Caco-2 (cell line): ENCODE results near the gene GRIN2A. TPM values are rescaled to one million over a fixed set of nuclear protein-coding genes. Genes with fewer than 3 reads are reported as not detected.

Experiments
- BruUV-seq: library from RNA; stranded (reverse); fragments of 400-500 nt; replicated peaks from 2 replicates; lab custom pipeline; 2021; lab: Mats Ljungman, UMichigan
- CTCF ChIA-PET: fragments of 300-600 bp; sonication (Branson Sonifier 250); formaldehyde crosslinking; loops from one replicate; lab custom pipeline; 2022; ENCODE audit warnings: antibody characterized with exemption; lab: Charles Lee
- POLR2A ChIA-PET: fragments of 300-600 bp; sonication (Branson Sonifier 250); formaldehyde crosslinking; loops from one replicate; lab custom pipeline; 2022; ENCODE audit warnings: antibody characterized with exemption; lab: Charles Lee
- DNase-seq, 2 experiments: peaks; one replicate each; pipeline versions ENCODE4 v3.0.0 to v3.0.0-alpha.2; 2020 to 2022
- H3K27me3 ChIP-seq: replicated peaks from 2 replicates; pipeline ENCODE4 v1.6.0; 2011; ENCODE audit warnings: low read length; ENCODE audit not compliant: control insufficient read depth, insufficient read depth
- H3K36me3 ChIP-seq: 2 replicates; pipeline ENCODE4 v1.5.1; 2011; ENCODE audit warnings: low read length; ENCODE audit not compliant: control insufficient read depth, insufficient read depth
- H3K4me1 ChIP-seq: fragments of 250-450 bp; sonication (Bioruptor Pico); 2 replicates; pipeline ENCODE4 v1.5.1; 2020; ENCODE audit warnings: mild to moderate bottlenecking
- H3K4me3 ChIP-seq: 2 replicates; pipeline ENCODE4 v1.5.1; 2011; ENCODE audit warnings: low read depth, mild to moderate bottlenecking, control low read depth, low read length
- H3K9me3 ChIP-seq: fragments of 250-450 bp; sonication (Bioruptor Pico); 2 replicates; pipeline ENCODE4 v1.5.1; 2020; ENCODE audit warnings: mild to moderate bottlenecking, moderate library complexity
- H3K27ac Mint-ChIP-seq: one replicate; pipeline ENCODE4 v1.8.0; 2022; ENCODE audit warnings: mixed read lengths; ENCODE audit not compliant: unreplicated experiment
- H3K27me3 Mint-ChIP-seq: one replicate; pipeline ENCODE4 v1.8.0; 2022; ENCODE audit warnings: mixed read lengths; ENCODE audit not compliant: insufficient read depth, unreplicated experiment
- H3K36me3 Mint-ChIP-seq: one replicate; pipeline ENCODE4 v1.8.0; 2022; ENCODE audit warnings: mild to moderate bottlenecking, mixed read lengths; ENCODE audit not compliant: insufficient read depth, unreplicated experiment
- H3K4me1 Mint-ChIP-seq: one replicate; pipeline ENCODE4 v1.8.0; 2022; ENCODE audit warnings: low read depth, mixed read lengths; ENCODE audit not compliant: unreplicated experiment
- H3K4me3 Mint-ChIP-seq: one replicate; pipeline ENCODE4 v1.8.0; 2022; ENCODE audit warnings: mild to moderate bottlenecking, moderate library complexity, mixed read lengths; ENCODE audit not compliant: unreplicated experiment
- H3K9me3 Mint-ChIP-seq: one replicate; pipeline ENCODE4 v1.8.0; 2022; ENCODE audit warnings: mixed read lengths; ENCODE audit not compliant: unreplicated experiment
- CTCF ChIP-seq, 2 experiments: fragments of 200-600 bp in 1 of 2; IDR thresholded peaks; 1 replicate in 1 of 2; 2 replicates in 1 of 2; pipeline versions ENCODE4 v1.5.1 to v1.8.0; 2011 to 2022; ENCODE audit warnings: antibody characterized with exemption in 1 of 2, control low read depth in 1 of 2, inconsistent platforms in 1 of 2, low read depth in 1 of 2, low read length in 1 of 2, mild to moderate bottlenecking in 1 of 2, moderate library complexity in 1 of 2; ENCODE audit not compliant: insufficient read depth in 1 of 2, severe bottlenecking in 1 of 2, unreplicated experiment in 1 of 2
- intact Hi-C: fragments of 100-400 bp; cut with micrococcal nuclease; formaldehyde crosslinking; loops from one replicate; pipeline ENCODE4 v1.10.0; 2022; ENCODE audit not compliant: unreplicated experiment
- total RNA-seq: library from RNA; stranded (reverse); gene quantifications from 2 replicates; pipeline ENCODE4 v1.2.3, GENCODE V29; 2022

Gene GRIN2A
- total RNA-seq, 1 experiment from 2014 or later: 0.54 TPM

DNA sequence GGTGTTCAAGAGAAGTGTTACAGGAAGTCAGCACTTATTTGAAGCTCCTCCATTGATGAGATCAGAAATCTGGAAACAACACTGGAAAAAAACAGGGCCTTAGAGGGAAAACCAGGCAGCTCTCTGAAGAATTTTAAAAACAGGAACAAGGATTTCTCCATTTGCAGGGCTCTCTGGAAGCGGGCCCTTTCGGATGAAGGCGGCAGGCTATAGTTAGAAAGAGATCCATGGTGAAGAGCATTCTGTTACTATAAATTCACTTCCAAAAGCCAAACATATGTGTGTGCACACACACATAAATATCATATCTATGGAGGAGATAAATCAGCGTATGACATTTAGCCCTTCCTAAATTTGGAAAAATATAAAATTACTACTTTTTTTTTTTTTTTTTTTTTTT lies 42.6 kb upstream of the GRIN2A start:
- Histone ChIP-seq H3K36me3 (no peaks in the 10 kb centered on the region), H3K4me1 (peaks cover under 1% of the 10 kb centered on the region; the same call in 1 of the 2 replicates), H3K9me3 (no peaks in the 10 kb centered on the region), H3K4me3 (no peak overlapping the region), H3K27me3 (no peaks in the 10 kb centered on the region)
- CTCF ChIA-PET: no interaction called here
- Mint-ChIP-seq H3K27ac (no peak overlapping the region), H3K4me1 (peaks cover 13% of the 10 kb centered on the region), H3K9me3 (no peaks in the 10 kb centered on the region), H3K4me3 (no peak overlapping the region), H3K36me3 (no peaks in the 10 kb centered on the region), H3K27me3 (no peaks in the 10 kb centered on the region)
- POLR2A ChIA-PET: no interaction called here
- no TSS peak for BruUV-seq
- TF ChIP-seq CTCF (IDR thresholded peaks at IDR 0.05; ENCODE audit: insufficient read depth in 1 of 2, low read depth in 1 of 2, low read length in 1 of 2, severe bottlenecking in 1 of 2, unreplicated experiment in 1 of 2): no peak
- DNase-seq: no peak
- intact Hi-C loops: no loop called here

GRCh38 chr16:10220942-10221341 lies 38.7 kb upstream of the GRIN2A start:
- H3K27me3 Mint-ChIP-seq: no peaks in the 10 kb centered on the region
- BruUV-seq: no TSS peak
- Histone ChIP-seq H3K4me1 (peaks cover 6% of the 10 kb centered on the region; the same call in 1 of the 2 replicates), H3K4me3 (no peak overlapping the region), H3K27me3 (no peaks in the 10 kb centered on the region), H3K9me3 (no peaks in the 10 kb centered on the region), H3K36me3 (no peaks in the 10 kb centered on the region)
- no peaks in the 10 kb centered on the region for H3K36me3 Mint-ChIP-seq
- peaks cover 11% of the 10 kb centered on the region for H3K4me1 Mint-ChIP-seq
- H3K9me3 Mint-ChIP-seq: peaks cover 7% of the 10 kb centered on the region
- no peak for TF ChIP-seq CTCF (IDR thresholded peaks at IDR 0.05; ENCODE audit: insufficient read depth in 1 of 2, low read depth in 1 of 2, low read length in 1 of 2, severe bottlenecking in 1 of 2, unreplicated experiment in 1 of 2)
- no peak overlapping the region for H3K27ac Mint-ChIP-seq
- H3K4me3 Mint-ChIP-seq: no peak overlapping the region
- intact Hi-C loops: no loop called here
- ChIA-PET POLR2A (no interaction called here), CTCF (no interaction called here)
- no peak for DNase-seq

DNA sequence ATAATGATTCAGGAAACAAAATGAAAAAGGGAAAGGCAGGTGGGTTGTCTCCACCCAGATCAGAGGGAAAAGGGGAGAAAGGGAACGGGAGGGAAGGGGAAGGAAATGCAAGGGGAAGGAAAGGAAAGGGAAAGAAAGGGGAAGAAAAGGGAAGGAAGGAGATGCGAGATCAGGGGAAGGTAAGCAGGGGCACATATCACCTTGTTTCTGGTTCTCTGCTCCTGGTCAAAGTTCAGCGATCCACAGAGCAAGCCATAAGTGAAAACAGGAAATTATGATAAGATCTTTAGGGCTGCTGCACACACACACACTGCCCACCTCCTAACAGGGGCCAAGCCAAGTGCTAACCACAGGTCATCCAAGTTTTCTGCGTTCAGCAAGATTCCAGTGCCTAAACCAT lies 37.5 kb upstream of the GRIN2A start:
- intact Hi-C loops: no loop called here
- CTCF ChIA-PET: no interaction called here
- Mint-ChIP-seq H3K4me3 (no peak overlapping the region), H3K9me3 (peaks cover 7% of the 10 kb centered on the region), H3K4me1 (peaks cover 11% of the 10 kb centered on the region), H3K36me3 (no peaks in the 10 kb centered on the region), H3K27me3 (no peaks in the 10 kb centered on the region), H3K27ac (no peak overlapping the region)
- no peak for DNase-seq
- TF ChIP-seq CTCF (IDR thresholded peaks at IDR 0.05; ENCODE audit: insufficient read depth in 1 of 2, low read depth in 1 of 2, low read length in 1 of 2, severe bottlenecking in 1 of 2, unreplicated experiment in 1 of 2): no peak
- no TSS peak for BruUV-seq
- Histone ChIP-seq H3K9me3 (no peaks in the 10 kb centered on the region), H3K36me3 (no peaks in the 10 kb centered on the region), H3K4me3 (no peak overlapping the region), H3K27me3 (no peaks in the 10 kb centered on the region), H3K4me1 (peaks cover 6% of the 10 kb centered on the region; the same call in 1 of the 2 replicates)
- POLR2A ChIA-PET: no interaction called here
